GM19035 (cell line): ENCODE data around the gene ANKRD30A.
"Not testable (repeated sequence)": the region's sequence is repeated elsewhere in the genome, so short reads cannot be mapped to it uniquely, and the experiment has no call there.

Source experiments
- ATAC-seq: cut with Tn5 transposase; IDR thresholded peaks from one replicate; pipeline ENCODE4 v1.9.1; 2021; ENCODE audit not compliant: unreplicated experiment

ANKRD30A gene

GRCh38 chr10:37268266-37268665, 142.9 kb downstream of the ANKRD30A start:
- no peak for ATAC-seq

GRCh38 chr10:37269554-37270256, 144.3 kb downstream of the ANKRD30A start:
- ATAC-seq = no peak

- ATAC-seq = no peak
These were observed 149.9 kb downstream of the ANKRD30A start for GRCh38 chr10:37275216-37275777.

GRCh38 chr10:37285063-37285462, 159.7 kb downstream of the ANKRD30A start:
- no peak for ATAC-seq

- ATAC-seq = no peak
These were observed 164.6 kb downstream of the ANKRD30A start for GRCh38 chr10:37289833-37290464.

GRCh38 chr10:37301271-37301670, 175.9 kb downstream of the ANKRD30A start:
- no peak for ATAC-seq

GRCh38 chr10:37304036-37304435, 178.6 kb downstream of the ANKRD30A start:
- no peak for ATAC-seq

GRCh38 chr10:37314350-37314749, 189.0 kb downstream of the ANKRD30A start:
- no peak for ATAC-seq

- ATAC-seq = no peak
These were observed 189.5 kb downstream of the ANKRD30A start for GRCh38 chr10:37314862-37315261.

- ATAC-seq = no peak
These were observed 219.0 kb downstream of the ANKRD30A start for GRCh38 chr10:37344413-37344812.

GRCh38 chr10:37379991-37380390, 254.6 kb downstream of the ANKRD30A start:
- ATAC-seq = no peak

GRCh38 chr10:37381271-37381670, 255.9 kb downstream of the ANKRD30A start:
- no peak for ATAC-seq

GRCh38 chr10:37384923-37385322, 259.5 kb downstream of the ANKRD30A start:
- ATAC-seq = no peak

GRCh38 chr10:37390926-37391325, 265.5 kb downstream of the ANKRD30A start:
- ATAC-seq = no peak

GRCh38 chr10:37400774-37401173, 275.4 kb downstream of the ANKRD30A start:
- not testable (repeated sequence) for ATAC-seq

GRCh38 chr10:37401225-37401624, 275.8 kb downstream of the ANKRD30A start:
- no peak for ATAC-seq

GRCh38 chr10:37403776-37404175, 278.4 kb downstream of the ANKRD30A start:
- no peak for ATAC-seq
